ENCODE data around the gene CSN2. TPM values are rescaled to one million over a fixed set of nuclear protein-coding genes. Genes with fewer than 3 reads are reported as not detected.

The CSN2 gene
- total and polyA plus RNA-seq, 2 of the 8 experiments (the other 6 are each of a cell fraction or from before 2014, with no cell fraction given) = not detected

GRCh38 chr4:69991016-69991415 is 25.5 kb upstream of the CSN2 start:
- 87% methylated on average over 4 of the region's 4 CpGs; no CpG with 5 or more reads in 1 of the 2 experiments for WGBS, 2 experiments (ENCODE audit: extremely low coverage in 1 of 2, insufficient coverage in 1 of 2, insufficient read length in 1 of 2, insufficient replicate concordance in 2 of 2, low coverage in 1 of 2, low lambda C conversion rate in 2 of 2, missing lambda C conversion rate in 1 of 2)
- TF ChIP-seq FOSL1 (IDR thresholded peaks at IDR 0.05; ENCODE audit: insufficient read depth, low read depth, low read length) (no peak), SIX5 (IDR thresholded peaks at IDR 0.05; ENCODE audit: low read depth, low read length) (no peak), EZH2 (IDR thresholded peaks at IDR 0.05; ENCODE audit: low read depth, low read length, severe bottlenecking) (no peak), TBP (IDR thresholded peaks at IDR 0.05; ENCODE audit: low read depth, low read length) (no peak), ATF3 (IDR thresholded peaks at IDR 0.05; ENCODE audit: insufficient read depth, low read depth, low read length) (no peak), HDAC2 (IDR thresholded peaks at IDR 0.05; ENCODE audit: borderline replicate concordance in 1 of 2, low read depth in 2 of 2, low read length in 2 of 2) (no peak), BRCA1 (IDR thresholded peaks at IDR 0.05; ENCODE audit: low read depth, low read length) (no peak), RNF2 (IDR thresholded peaks at IDR 0.05; ENCODE audit: borderline replicate concordance, low read depth, low read length, missing control alignments, poor library complexity, severe bottlenecking) (no peak), JUN (IDR thresholded peaks at IDR 0.05; ENCODE audit: low read depth, low read length) (no peak), SRF (IDR thresholded peaks at IDR 0.05; ENCODE audit: low read depth, low read length) (no peak)
- TF ChIP-seq, protein P1, sequence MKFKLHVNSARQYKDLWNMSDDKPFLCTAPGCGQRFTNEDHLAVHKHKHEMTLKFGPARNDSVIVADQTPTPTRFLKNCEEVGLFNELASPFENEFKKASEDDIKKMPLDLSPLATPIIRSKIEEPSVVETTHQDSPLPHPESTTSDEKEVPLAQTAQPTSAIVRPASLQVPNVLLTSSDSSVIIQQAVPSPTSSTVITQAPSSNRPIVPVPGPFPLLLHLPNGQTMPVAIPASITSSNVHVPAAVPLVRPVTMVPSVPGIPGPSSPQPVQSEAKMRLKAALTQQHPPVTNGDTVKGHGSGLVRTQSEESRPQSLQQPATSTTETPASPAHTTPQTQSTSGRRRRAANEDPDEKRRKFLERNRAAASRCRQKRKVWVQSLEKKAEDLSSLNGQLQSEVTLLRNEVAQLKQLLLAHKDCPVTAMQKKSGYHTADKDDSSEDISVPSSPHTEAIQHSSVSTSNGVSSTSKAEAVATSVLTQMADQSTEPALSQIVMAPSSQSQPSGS (IDR thresholded peaks at IDR 0.05; ENCODE audit: low read length) = no peak

More at GRCh38 chr4:69991016-69991415, 25.5 kb upstream of the CSN2 start:
- no peaks in the 10 kb centered on the region for H3K27me3 ChIP-seq (replicated peaks in 1 of 4; ENCODE audit: control insufficient read depth in 3 of 4, extremely low read depth in 1 of 4, insufficient read depth in 3 of 4, low read length in 3 of 4)
- no peak overlapping the region for H3K14ac ChIP-seq (ENCODE audit: insufficient read length)
- H2BK15ac ChIP-seq (ENCODE audit: low read length) = no peak overlapping the region
- H3K4me1 ChIP-seq (replicated peaks in 1 of 4; ENCODE audit: control insufficient read depth in 3 of 4, insufficient read depth in 4 of 4, low read length in 3 of 4) = no peaks in the 10 kb centered on the region
- no peak overlapping the region for H2AFZ ChIP-seq (ENCODE audit: low read length)
- CTCF ChIA-PET (ENCODE audit: partially characterized antibody) = no interaction called here
- H3K56ac ChIP-seq (replicated peaks; ENCODE audit: insufficient read length, low read depth, low read length) = no peak overlapping the region
- no peak overlapping the region for H4K8ac ChIP-seq (ENCODE audit: extremely low read depth, insufficient read depth, low read length)
- H3K23ac ChIP-seq (ENCODE audit: insufficient read length) = no peak overlapping the region
- H4K91ac ChIP-seq (replicated peaks; ENCODE audit: insufficient read length, low read length) = no peak overlapping the region
- H3K36me3 ChIP-seq (ENCODE audit: control insufficient read depth in 2 of 4, insufficient read depth in 4 of 4, low read length in 3 of 4) = no peaks in the 10 kb centered on the region
- no peak overlapping the region for H3K27ac ChIP-seq (ENCODE audit: low read depth, low read length)
- no peak overlapping the region for H3K4me2 ChIP-seq (ENCODE audit: insufficient read depth in 1 of 2, low read depth in 2 of 2, low read length in 2 of 2)
- no peak overlapping the region for H2BK20ac ChIP-seq (ENCODE audit: low read length)
- H4K5ac ChIP-seq (ENCODE audit: insufficient read length, low read depth, low read length) = no peak overlapping the region
- H4K20me1 ChIP-seq (replicated peaks in 1 of 2; ENCODE audit: control insufficient read depth in 1 of 2, insufficient read depth in 2 of 2, low read length in 2 of 2) = no peaks in the 10 kb centered on the region
- POLR2A ChIA-PET (ENCODE audit: partially characterized antibody) = no interaction called here
- H3K4me3 ChIP-seq (ENCODE audit: extremely low read depth in 1 of 4, insufficient read depth in 2 of 4, low read depth in 3 of 4, low read length in 4 of 4) = no peak overlapping the region
- no peak overlapping the region for H2BK12ac ChIP-seq (ENCODE audit: low read depth, low read length)
- no peak overlapping the region for H2AK5ac ChIP-seq (ENCODE audit: low read depth, low read length)
- no peak overlapping the region for H2BK120ac ChIP-seq (replicated peaks; ENCODE audit: low read depth, low read length)
- H3K79me2 ChIP-seq (ENCODE audit: control insufficient read depth in 1 of 2, insufficient read depth in 2 of 2, low read length in 2 of 2) = no peaks in the 10 kb centered on the region
- peak overlapping the region; percentile 44 for H3K4ac ChIP-seq (replicated peaks; ENCODE audit: insufficient read length, low read depth, low read length)
- FAIRE-seq (no peak), DNase-seq (ENCODE audit: low read depth in 1 of 2, low spot score in 2 of 2) (no peak)
- H3K9ac ChIP-seq (replicated peaks in 1 of 4; ENCODE audit: extremely low read depth in 1 of 4, low read depth in 3 of 4, low read length in 3 of 4) = no peak overlapping the region
- H3K18ac ChIP-seq (ENCODE audit: extremely low read depth, low read length) = no peak overlapping the region
- no peaks in the 10 kb centered on the region for H3K23me2 ChIP-seq (ENCODE audit: low read depth, low read length)
- H3K9me3 ChIP-seq (ENCODE audit: insufficient read depth in 2 of 2, low read depth in 1 of 2, low read length in 1 of 2) = no peaks in the 10 kb centered on the region
- no peak overlapping the region for H2BK5ac ChIP-seq (ENCODE audit: low read depth, low read length)
- no peaks in the 10 kb centered on the region for H3K79me1 ChIP-seq (ENCODE audit: low read depth, low read length)
